GM12878 (cell line): Measurements from ENCODE around the gene ERC1.

Experiments
- CEBPB ChIP-seq, 2 experiments: fragments of 150-350 bp in 1 of 2; IDR thresholded peaks; 2 replicates each; pipeline ENCODE4 v1.6.1; 2012 to 2014; ENCODE audit warnings: low read depth in 2 of 2, low read length in 2 of 2, borderline replicate concordance in 1 of 2, inconsistent platforms in 1 of 2
- EGR1 ChIP-seq, 2 experiments: IDR thresholded peaks; 1 replicate in 1 of 2; 2 replicates in 1 of 2; pipeline ENCODE4 v1.6.1; 2011 to 2012; ENCODE audit warnings: low read depth in 2 of 2, low read length in 2 of 2, borderline replicate concordance in 1 of 2, mild to moderate bottlenecking in 1 of 2, moderate library complexity in 1 of 2
- EP300 ChIP-seq, 2 experiments: fragments of 150-350 bp in 1 of 2; IDR thresholded peaks; 2 replicates each; pipeline ENCODE4 v1.6.1; 2011 to 2012; ENCODE audit warnings: low read depth in 2 of 2, low read length in 2 of 2, borderline replicate concordance in 1 of 2, improper control_type of control experiment in 1 of 2, inconsistent platforms in 1 of 2; ENCODE audit not compliant: control insufficient read depth in 1 of 2
- EZH2 ChIP-seq: IDR thresholded peaks from 2 replicates; pipeline ENCODE4 v1.6.1; 2012; ENCODE audit warnings: low read depth, mild to moderate bottlenecking, control low read depth, inconsistent platforms, low read length, borderline replicate concordance; ENCODE audit not compliant: control insufficient read depth
- MXI1 ChIP-seq: fragments of 150-350 bp; IDR thresholded peaks from 2 replicates; pipeline ENCODE4 v1.6.1; 2011; ENCODE audit warnings: low read depth, mild to moderate bottlenecking, inconsistent platforms, low read length, improper control_type of control experiment
- POLR2A ChIP-seq: IDR thresholded peaks from 2 replicates; pipeline ENCODE4 v1.6.1; 2011; ENCODE audit warnings: low read depth, mild to moderate bottlenecking, low read length
- SMAD5 ChIP-seq: IDR thresholded peaks from 2 replicates; pipeline ENCODE4 v1.6.1; 2016; ENCODE audit warnings: antibody characterized with exemption, low read depth
- SUZ12 ChIP-seq: fragments of 200-600 bp; sonication (generic); IDR thresholded peaks from one replicate; pipeline ENCODE4 v1.6.1; 2018; ENCODE audit warnings: antibody characterized with exemption, mild to moderate bottlenecking; ENCODE audit not compliant: unreplicated experiment
- USF1 ChIP-seq: IDR thresholded peaks from 2 replicates; pipeline ENCODE4 v1.6.1; 2011; ENCODE audit warnings: borderline replicate concordance, low read depth, mild to moderate bottlenecking, moderate library complexity, mixed read lengths, low read length; ENCODE audit not compliant: insufficient read depth; ENCODE audit errors: extremely low read length
- TF ChIP-seq, protein P1 (sequence below), 3 experiments: IDR thresholded peaks in 2 of 3; conservative IDR thresholded peaks in 1 of 3; 2 replicates each; pipeline ENCODE4 v1.5.1; 2011; ENCODE audit warnings: low read depth in 3 of 3, low read length in 3 of 3, mild to moderate bottlenecking in 3 of 3, control low read depth in 2 of 3, moderate library complexity in 2 of 3, inconsistent platforms in 1 of 3, mixed read lengths in 1 of 3; ENCODE audit not compliant: control insufficient read depth in 2 of 3, insufficient read depth in 1 of 3; ENCODE audit errors: extremely low read depth in 1 of 3
- TF ChIP-seq, protein P2 (sequence below): IDR thresholded peaks from 2 replicates; pipeline ENCODE4 v1.6.1; 2012; ENCODE audit warnings: improper control_type of control experiment, low read depth, low read length; ENCODE audit not compliant: insufficient replicate concordance

GRCh38 chr12:1213618-1214205, 222.7 kb downstream of the ERC1 start:
- TF ChIP-seq, protein P1, sequence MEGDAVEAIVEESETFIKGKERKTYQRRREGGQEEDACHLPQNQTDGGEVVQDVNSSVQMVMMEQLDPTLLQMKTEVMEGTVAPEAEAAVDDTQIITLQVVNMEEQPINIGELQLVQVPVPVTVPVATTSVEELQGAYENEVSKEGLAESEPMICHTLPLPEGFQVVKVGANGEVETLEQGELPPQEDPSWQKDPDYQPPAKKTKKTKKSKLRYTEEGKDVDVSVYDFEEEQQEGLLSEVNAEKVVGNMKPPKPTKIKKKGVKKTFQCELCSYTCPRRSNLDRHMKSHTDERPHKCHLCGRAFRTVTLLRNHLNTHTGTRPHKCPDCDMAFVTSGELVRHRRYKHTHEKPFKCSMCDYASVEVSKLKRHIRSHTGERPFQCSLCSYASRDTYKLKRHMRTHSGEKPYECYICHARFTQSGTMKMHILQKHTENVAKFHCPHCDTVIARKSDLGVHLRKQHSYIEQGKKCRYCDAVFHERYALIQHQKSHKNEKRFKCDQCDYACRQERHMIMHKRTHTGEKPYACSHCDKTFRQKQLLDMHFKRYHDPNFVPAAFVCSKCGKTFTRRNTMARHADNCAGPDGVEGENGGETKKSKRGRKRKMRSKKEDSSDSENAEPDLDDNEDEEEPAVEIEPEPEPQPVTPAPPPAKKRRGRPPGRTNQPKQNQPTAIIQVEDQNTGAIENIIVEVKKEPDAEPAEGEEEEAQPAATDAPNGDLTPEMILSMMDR (IDR thresholded peaks at IDR 0.05 in 2 of 3, conservative IDR thresholded peaks at IDR 0.05 in 1 of 3; ENCODE audit: control insufficient read depth in 2 of 3, extremely low read depth in 1 of 3, insufficient read depth in 1 of 3, low read depth in 3 of 3, low read length in 3 of 3): no peak
- TF ChIP-seq, protein P2, sequence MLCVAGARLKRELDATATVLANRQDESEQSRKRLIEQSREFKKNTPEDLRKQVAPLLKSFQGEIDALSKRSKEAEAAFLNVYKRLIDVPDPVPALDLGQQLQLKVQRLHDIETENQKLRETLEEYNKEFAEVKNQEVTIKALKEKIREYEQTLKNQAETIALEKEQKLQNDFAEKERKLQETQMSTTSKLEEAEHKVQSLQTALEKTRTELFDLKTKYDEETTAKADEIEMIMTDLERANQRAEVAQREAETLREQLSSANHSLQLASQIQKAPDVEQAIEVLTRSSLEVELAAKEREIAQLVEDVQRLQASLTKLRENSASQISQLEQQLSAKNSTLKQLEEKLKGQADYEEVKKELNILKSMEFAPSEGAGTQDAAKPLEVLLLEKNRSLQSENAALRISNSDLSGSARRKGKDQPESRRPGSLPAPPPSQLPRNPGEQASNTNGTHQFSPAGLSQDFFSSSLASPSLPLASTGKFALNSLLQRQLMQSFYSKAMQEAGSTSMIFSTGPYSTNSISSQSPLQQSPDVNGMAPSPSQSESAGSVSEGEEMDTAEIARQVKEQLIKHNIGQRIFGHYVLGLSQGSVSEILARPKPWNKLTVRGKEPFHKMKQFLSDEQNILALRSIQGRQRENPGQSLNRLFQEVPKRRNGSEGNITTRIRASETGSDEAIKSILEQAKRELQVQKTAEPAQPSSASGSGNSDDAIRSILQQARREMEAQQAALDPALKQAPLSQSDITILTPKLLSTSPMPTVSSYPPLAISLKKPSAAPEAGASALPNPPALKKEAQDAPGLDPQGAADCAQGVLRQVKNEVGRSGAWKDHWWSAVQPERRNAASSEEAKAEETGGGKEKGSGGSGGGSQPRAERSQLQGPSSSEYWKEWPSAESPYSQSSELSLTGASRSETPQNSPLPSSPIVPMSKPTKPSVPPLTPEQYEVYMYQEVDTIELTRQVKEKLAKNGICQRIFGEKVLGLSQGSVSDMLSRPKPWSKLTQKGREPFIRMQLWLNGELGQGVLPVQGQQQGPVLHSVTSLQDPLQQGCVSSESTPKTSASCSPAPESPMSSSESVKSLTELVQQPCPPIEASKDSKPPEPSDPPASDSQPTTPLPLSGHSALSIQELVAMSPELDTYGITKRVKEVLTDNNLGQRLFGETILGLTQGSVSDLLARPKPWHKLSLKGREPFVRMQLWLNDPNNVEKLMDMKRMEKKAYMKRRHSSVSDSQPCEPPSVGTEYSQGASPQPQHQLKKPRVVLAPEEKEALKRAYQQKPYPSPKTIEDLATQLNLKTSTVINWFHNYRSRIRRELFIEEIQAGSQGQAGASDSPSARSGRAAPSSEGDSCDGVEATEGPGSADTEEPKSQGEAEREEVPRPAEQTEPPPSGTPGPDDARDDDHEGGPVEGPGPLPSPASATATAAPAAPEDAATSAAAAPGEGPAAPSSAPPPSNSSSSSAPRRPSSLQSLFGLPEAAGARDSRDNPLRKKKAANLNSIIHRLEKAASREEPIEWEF: no peak
- TF ChIP-seq SUZ12 (no peak), EP300 (IDR thresholded peaks at IDR 0.05; ENCODE audit: borderline replicate concordance in 1 of 2, control insufficient read depth in 1 of 2, low read depth in 2 of 2, low read length in 2 of 2) (no peak), USF1 (no peak), EZH2 (no peak), SMAD5 (no peak), EGR1 (IDR thresholded peaks at IDR 0.05; ENCODE audit: borderline replicate concordance in 1 of 2, low read depth in 2 of 2, low read length in 2 of 2) (no peak), MXI1 (no peak), CEBPB (IDR thresholded peaks at IDR 0.05; ENCODE audit: borderline replicate concordance in 1 of 2, low read depth in 2 of 2, low read length in 2 of 2) (no peak), POLR2A (no peak)
